GM12875 (cell line): ENCODE measurements around the gene RER1.

ENCODE experiments used
- H3K4me3 ChIP-seq: one replicate; pipeline ENCODE4 v1.5.1; 2011; ENCODE audit warnings: low read depth, low read length, control low read depth
- CTCF ChIP-seq: IDR thresholded peaks from 2 replicates; pipeline ENCODE4 v1.5.1; 2011; ENCODE audit warnings: low read depth, mild to moderate bottlenecking, control low read depth, inconsistent platforms, low read length, moderate library complexity, borderline replicate concordance; ENCODE audit not compliant: insufficient read depth

RER1 gene

GRCh38 chr1:2383576-2383975 is 8.1 kb upstream of the RER1 start:
- TF ChIP-seq CTCF: no peak
- no peak overlapping the region for H3K4me3 ChIP-seq

- no peak overlapping the region for H3K4me3 ChIP-seq
- no peak for TF ChIP-seq CTCF
Measured at GRCh38 chr1:2384130-2384860, 7.3 kb upstream of the RER1 start.

GRCh38 chr1:2384941-2385481 is 6.6 kb upstream of the RER1 start:
- H3K4me3 ChIP-seq: no peak overlapping the region
- no peak for TF ChIP-seq CTCF

- TF ChIP-seq CTCF: no peak
- H3K4me3 ChIP-seq: no peak overlapping the region
Measured at GRCh38 chr1:2385606-2386280, 5.9 kb upstream of the RER1 start.

GRCh38 chr1:2386636-2387611 is 4.7 kb upstream of the RER1 start:
- TF ChIP-seq CTCF: no peak
- H3K4me3 ChIP-seq: no peak overlapping the region

GRCh38 chr1:2388004-2388913 is 3.4 kb upstream of the RER1 start:
- no peak overlapping the region for H3K4me3 ChIP-seq
- TF ChIP-seq CTCF: no peak
